ENCODE results near the gene COPB2.

The COPB2 gene

DNA sequence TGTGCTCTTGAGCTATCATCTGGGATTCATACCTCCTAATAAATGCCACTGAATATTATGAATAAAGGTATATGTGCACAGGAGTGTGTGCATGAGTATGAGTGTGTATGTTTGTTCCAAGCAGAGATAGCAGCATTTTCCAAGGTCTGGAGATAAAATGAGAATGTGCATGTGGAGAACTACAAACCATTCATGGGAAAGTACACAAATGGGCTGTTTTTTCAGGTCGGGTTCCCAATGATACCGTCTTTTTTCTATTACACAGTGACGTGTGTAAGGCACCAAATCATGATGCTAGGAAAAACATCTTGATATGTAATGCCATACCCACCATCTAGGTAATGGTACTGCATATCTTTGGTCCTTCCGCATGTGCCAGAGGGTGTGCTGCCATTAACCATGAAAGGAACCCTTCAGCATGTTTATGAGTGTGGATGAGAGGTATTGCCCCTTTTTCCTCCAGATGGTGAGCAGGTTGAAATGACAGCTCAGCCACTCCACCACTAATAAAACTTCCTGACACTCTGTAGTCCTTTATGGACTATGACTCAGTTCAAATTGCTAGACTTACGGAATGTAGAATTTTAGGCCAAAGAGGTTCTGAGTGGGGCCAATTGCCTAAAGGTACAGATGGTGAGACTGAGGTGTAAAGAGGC lies 36.4 kb upstream of the COPB2 start:
- H3K9ac ChIP-seq (ENCODE audit: low read depth, low read length, poor library complexity, severe bottlenecking), result no peak overlapping the region
- TF ChIP-seq EZH2phosphoT487 (IDR thresholded peaks at IDR 0.05; ENCODE audit: borderline replicate concordance) (no peak), CTCF (conservative IDR thresholded peaks at IDR 0.05; ENCODE audit: low read length) (no peak)

GRCh38 chr3:139423232-139423631 lies 33.8 kb upstream of the COPB2 start:
- Histone ChIP-seq H3K36me3 (ENCODE audit: insufficient read depth, low read length) (no peaks in the 10 kb centered on the region), H3K4me1 (ENCODE audit: insufficient read depth, low read length, poor library complexity, severe bottlenecking) (no peaks in the 10 kb centered on the region), H3K4me3 (ENCODE audit: low read length, poor library complexity, severe bottlenecking) (no peak overlapping the region), H3K4me2 (ENCODE audit: low read depth, low read length, poor library complexity, severe bottlenecking) (no peak overlapping the region), H2AFZ (ENCODE audit: low read length) (no peak overlapping the region), H3K79me2 (ENCODE audit: insufficient read depth, low read length) (no peaks in the 10 kb centered on the region), H4K20me1 (ENCODE audit: insufficient read depth, low read length, poor library complexity, severe bottlenecking) (no peaks in the 10 kb centered on the region), H3K9me2 (replicated peaks; ENCODE audit: low read depth, low read length) (no peaks in the 10 kb centered on the region), H3F3A (ENCODE audit: low read depth) (no peaks in the 10 kb centered on the region), H3K27me3 (ENCODE audit: insufficient read depth, low read length, poor library complexity, severe bottlenecking) (no peaks in the 10 kb centered on the region), H3K9ac (ENCODE audit: low read depth, low read length, poor library complexity, severe bottlenecking) (no peak overlapping the region), H3K9me3 (ENCODE audit: insufficient read depth, low read depth, low read length) (no peaks in the 10 kb centered on the region)
- no peak for TF ChIP-seq EZH2phosphoT487 (IDR thresholded peaks at IDR 0.05; ENCODE audit: borderline replicate concordance)
- TF ChIP-seq CTCF (conservative IDR thresholded peaks at IDR 0.05; ENCODE audit: low read length), result no peak

More for the DNA sequence above, 36.4 kb upstream of the COPB2 start:
- H3K9me3 ChIP-seq (ENCODE audit: insufficient read depth, low read depth, low read length), result no peaks in the 10 kb centered on the region
- no peaks in the 10 kb centered on the region for H3K27me3 ChIP-seq (ENCODE audit: insufficient read depth, low read length, poor library complexity, severe bottlenecking)
- no peaks in the 10 kb centered on the region for H3K4me1 ChIP-seq (ENCODE audit: insufficient read depth, low read length, poor library complexity, severe bottlenecking)
- no peak overlapping the region for H3K4me3 ChIP-seq (ENCODE audit: low read length, poor library complexity, severe bottlenecking)
- no peaks in the 10 kb centered on the region for H3F3A ChIP-seq (ENCODE audit: low read depth)
- H3K4me2 ChIP-seq (ENCODE audit: low read depth, low read length, poor library complexity, severe bottlenecking), result no peak overlapping the region
- H4K20me1 ChIP-seq (ENCODE audit: insufficient read depth, low read length, poor library complexity, severe bottlenecking), result no peaks in the 10 kb centered on the region
- H2AFZ ChIP-seq (ENCODE audit: low read length), result no peak overlapping the region
- H3K79me2 ChIP-seq (ENCODE audit: insufficient read depth, low read length), result no peaks in the 10 kb centered on the region
- no peaks in the 10 kb centered on the region for H3K9me2 ChIP-seq (replicated peaks; ENCODE audit: low read depth, low read length)
- no peaks in the 10 kb centered on the region for H3K36me3 ChIP-seq (ENCODE audit: insufficient read depth, low read length)

DNA sequence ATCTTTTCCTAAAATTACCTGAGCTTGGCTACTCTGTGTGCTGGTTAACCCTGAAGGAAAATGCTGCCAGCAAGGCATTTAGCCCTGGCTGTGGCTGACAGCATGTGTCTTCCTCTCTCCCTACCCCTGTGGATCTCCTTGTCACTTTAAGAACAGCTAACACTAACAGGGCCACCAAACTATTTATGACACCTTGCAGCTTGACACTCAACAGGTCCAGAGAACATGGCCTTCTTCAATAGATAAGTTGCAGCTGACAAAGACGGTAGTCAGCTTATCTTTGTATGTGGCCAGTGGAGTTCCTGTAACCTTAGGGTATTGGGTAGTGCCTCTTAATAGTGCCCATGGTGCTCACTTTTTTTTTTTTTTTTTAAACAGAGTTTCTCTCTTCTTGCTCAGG lies 32.0 kb upstream of the COPB2 start:
- Histone ChIP-seq H3K9me3 (ENCODE audit: insufficient read depth, low read depth, low read length) (no peaks in the 10 kb centered on the region), H3K36me3 (ENCODE audit: insufficient read depth, low read length) (no peaks in the 10 kb centered on the region), H3K4me3 (ENCODE audit: low read length, poor library complexity, severe bottlenecking) (no peak overlapping the region), H2AFZ (ENCODE audit: low read length) (no peak overlapping the region), H3K4me2 (ENCODE audit: low read depth, low read length, poor library complexity, severe bottlenecking) (no peak overlapping the region), H3K79me2 (ENCODE audit: insufficient read depth, low read length) (no peaks in the 10 kb centered on the region), H3F3A (ENCODE audit: low read depth) (no peaks in the 10 kb centered on the region), H3K4me1 (ENCODE audit: insufficient read depth, low read length, poor library complexity, severe bottlenecking) (no peaks in the 10 kb centered on the region), H3K27me3 (ENCODE audit: insufficient read depth, low read length, poor library complexity, severe bottlenecking) (no peaks in the 10 kb centered on the region), H3K9me2 (replicated peaks; ENCODE audit: low read depth, low read length) (no peaks in the 10 kb centered on the region), H4K20me1 (ENCODE audit: insufficient read depth, low read length, poor library complexity, severe bottlenecking) (no peaks in the 10 kb centered on the region), H3K9ac (ENCODE audit: low read depth, low read length, poor library complexity, severe bottlenecking) (no peak overlapping the region)
- no peak for TF ChIP-seq EZH2phosphoT487 (IDR thresholded peaks at IDR 0.05; ENCODE audit: borderline replicate concordance)
- no peak for TF ChIP-seq CTCF (conservative IDR thresholded peaks at IDR 0.05; ENCODE audit: low read length)

Measured in Loucy (cell line).